Neural crest cell (in vitro differentiated cells): ENCODE results near the gene FBXO15. TPM values are rescaled to one million over a fixed set of nuclear protein-coding genes. Genes with fewer than 3 reads are reported as not detected.

Experiments used
- DNase-seq: peaks from one replicate; pipeline ENCODE4 v3.0.0; 2021; ENCODE audit warnings: low read depth, mixed read lengths, low spot score
- H3K27ac Mint-ChIP-seq: one replicate; pipeline ENCODE4 v1.8.0; 2021; ENCODE audit warnings: mild to moderate bottlenecking, mixed read lengths; ENCODE audit not compliant: unreplicated experiment
- H3K27me3 Mint-ChIP-seq: 2 replicates; pipeline ENCODE4 v1.8.0; 2021; ENCODE audit warnings: low read depth, mild to moderate bottlenecking, mixed read lengths
- H3K36me3 Mint-ChIP-seq: 2 replicates; pipeline ENCODE4 v1.8.0; 2021; ENCODE audit warnings: low read depth, mild to moderate bottlenecking, mixed read lengths
- H3K4me1 Mint-ChIP-seq: 2 replicates; pipeline ENCODE4 v1.8.0; 2021; ENCODE audit warnings: mixed read lengths
- H3K4me3 Mint-ChIP-seq: one replicate; pipeline ENCODE4 v1.8.0; 2021; ENCODE audit warnings: mild to moderate bottlenecking, mixed read lengths
- H3K9me3 Mint-ChIP-seq: 2 replicates; pipeline ENCODE4 v1.8.0; 2021; ENCODE audit warnings: mixed read lengths
- CTCF ChIP-seq: fragments of 200-600 bp; sonication (generic); conservative IDR thresholded peaks from 2 replicates; pipeline ENCODE4 v1.5.0; 2021; ENCODE audit warnings: antibody characterized with exemption, mild to moderate bottlenecking
- total RNA-seq: library from RNA; stranded (reverse); gene quantifications from 2 replicates; pipeline ENCODE4 v1.2.1, GENCODE V29; 2021

Gene FBXO15
- total RNA-seq, 1 donor from 2014 or later, result 1.7 TPM

- Mint-ChIP-seq H3K27ac (no peak overlapping the region), H3K36me3 (no peaks in the 10 kb centered on the region), H3K27me3 (peaks cover 4% of the 10 kb centered on the region), H3K9me3 (no peaks in the 10 kb centered on the region), H3K4me1 (no peaks in the 10 kb centered on the region), H3K4me3 (no peak overlapping the region)
- no peak for DNase-seq
- TF ChIP-seq CTCF, result no peak
Observed at GRCh38 chr18:74069178-74070050, 78.2 kb downstream of the FBXO15 start.

- H3K4me1 Mint-ChIP-seq, result no peaks in the 10 kb centered on the region
- H3K4me3 Mint-ChIP-seq, result no peak overlapping the region
- no peak for TF ChIP-seq CTCF
- no peak for DNase-seq
- H3K9me3 Mint-ChIP-seq, result no peaks in the 10 kb centered on the region
- no peak overlapping the region for H3K27ac Mint-ChIP-seq
- no peaks in the 10 kb centered on the region for H3K36me3 Mint-ChIP-seq
- peaks cover 4% of the 10 kb centered on the region for H3K27me3 Mint-ChIP-seq
Observed at GRCh38 chr18:74068296-74068695, 79.3 kb downstream of the FBXO15 start.

- Mint-ChIP-seq H3K9me3 (no peaks in the 10 kb centered on the region), H3K27ac (no peak overlapping the region), H3K27me3 (peaks cover 4% of the 10 kb centered on the region), H3K36me3 (no peaks in the 10 kb centered on the region), H3K4me3 (no peak overlapping the region), H3K4me1 (no peaks in the 10 kb centered on the region)
- no peak for TF ChIP-seq CTCF
- DNase-seq, result no peak
Observed at GRCh38 chr18:74066018-74066417, 81.6 kb downstream of the FBXO15 start.

GRCh38 chr18:74065366-74065765, 82.3 kb downstream of the FBXO15 start:
- Mint-ChIP-seq H3K36me3 (no peaks in the 10 kb centered on the region), H3K27ac (no peak overlapping the region), H3K9me3 (no peaks in the 10 kb centered on the region), H3K4me3 (no peak overlapping the region), H3K27me3 (peaks cover 4% of the 10 kb centered on the region), H3K4me1 (no peaks in the 10 kb centered on the region)
- no peak for TF ChIP-seq CTCF
- DNase-seq, result no peak

GRCh38 chr18:74064510-74064909, 83.1 kb downstream of the FBXO15 start:
- H3K36me3 Mint-ChIP-seq, result no peaks in the 10 kb centered on the region
- no peak for DNase-seq

More at GRCh38 chr18:74064510-74064909, 83.1 kb downstream of the FBXO15 start:
- H3K4me1 Mint-ChIP-seq, result no peaks in the 10 kb centered on the region
- H3K4me3 Mint-ChIP-seq, result no peak overlapping the region
- no peak for TF ChIP-seq CTCF
- no peaks in the 10 kb centered on the region for H3K9me3 Mint-ChIP-seq
- peaks cover 4% of the 10 kb centered on the region for H3K27me3 Mint-ChIP-seq
- H3K27ac Mint-ChIP-seq, result no peak overlapping the region
